SU-DHL-6 (cell line): Measurements from ENCODE around the gene RPL32.

Source experiments
- EZH2phosphoT487 ChIP-seq: fragments of 200-600 bp; sonication (generic), shearing (Covaris generic); conservative IDR thresholded peaks from 2 replicates; pipeline ENCODE4 v1.6.1; 2018; ENCODE audit warnings: mild to moderate bottlenecking, antibody characterized with exemption, low read length, moderate library complexity, mixed read lengths
- TF ChIP-seq, protein P1 (sequence below): fragments of 200-600 bp; sonication (generic); IDR thresholded peaks from one replicate; pipeline ENCODE4 v1.5.1; 2017; ENCODE audit warnings: antibody characterized with exemption, mild to moderate bottlenecking, low read length, moderate library complexity; ENCODE audit not compliant: insufficient read depth, poor library complexity, severe bottlenecking

- TF ChIP-seq, protein P1, sequence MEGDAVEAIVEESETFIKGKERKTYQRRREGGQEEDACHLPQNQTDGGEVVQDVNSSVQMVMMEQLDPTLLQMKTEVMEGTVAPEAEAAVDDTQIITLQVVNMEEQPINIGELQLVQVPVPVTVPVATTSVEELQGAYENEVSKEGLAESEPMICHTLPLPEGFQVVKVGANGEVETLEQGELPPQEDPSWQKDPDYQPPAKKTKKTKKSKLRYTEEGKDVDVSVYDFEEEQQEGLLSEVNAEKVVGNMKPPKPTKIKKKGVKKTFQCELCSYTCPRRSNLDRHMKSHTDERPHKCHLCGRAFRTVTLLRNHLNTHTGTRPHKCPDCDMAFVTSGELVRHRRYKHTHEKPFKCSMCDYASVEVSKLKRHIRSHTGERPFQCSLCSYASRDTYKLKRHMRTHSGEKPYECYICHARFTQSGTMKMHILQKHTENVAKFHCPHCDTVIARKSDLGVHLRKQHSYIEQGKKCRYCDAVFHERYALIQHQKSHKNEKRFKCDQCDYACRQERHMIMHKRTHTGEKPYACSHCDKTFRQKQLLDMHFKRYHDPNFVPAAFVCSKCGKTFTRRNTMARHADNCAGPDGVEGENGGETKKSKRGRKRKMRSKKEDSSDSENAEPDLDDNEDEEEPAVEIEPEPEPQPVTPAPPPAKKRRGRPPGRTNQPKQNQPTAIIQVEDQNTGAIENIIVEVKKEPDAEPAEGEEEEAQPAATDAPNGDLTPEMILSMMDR, result no peak
- no peak for TF ChIP-seq EZH2phosphoT487
Measured at GRCh38 chr3:12890610-12891390, 49.4 kb upstream of the RPL32 start.
